ENCODE results near the gene LBHD2. TPM values are rescaled to one million over a fixed set of nuclear protein-coding genes. Genes with fewer than 3 reads are reported as not detected.

LBHD2 gene
- not detected for total RNA-seq

GRCh38 chr14:103084021-103084919, at the start of gene LBHD2:
LBHD2 (plus strand) TSS chr14:103084210; CDS start chr14:103086013, 1,803 bp downstream.

GRCh38 chr14:103057372-103058163, 26.4 kb upstream of the LBHD2 start, which contains the start of gene CDC42BPB:
CDC42BPB (minus strand) TSS chr14:103057549; CDS start chr14:103057173, 376 bp downstream.

GRCh38 chr14:103094406-103095209, 10.6 kb downstream of the LBHD2 start, which contains the start of gene EXOC3L4:
EXOC3L4 (plus strand) TSS chr14:103094725; CDS start chr14:103100220, 5,495 bp downstream.

GRCh38 chr14:103122947-103123633, 39.1 kb downstream of the LBHD2 start, which contains the start of gene TNFAIP2:
TNFAIP2 (plus strand) TSS chr14:103123461; CDS start chr14:103126458, 2,997 bp downstream.

Other genes with a start within 250 kb of the LBHD2 start
- under 1 TPM; 0.78 to 0.87 TPM for gene AMN, start 161.5 kb upstream of the LBHD2 start, total RNA-seq
- gene CDC42BPB, start 26.7 kb upstream of the LBHD2 start, total RNA-seq = under 1 TPM; 0.46 to 0.58 TPM
- gene EXOC3L4, start 10.5 kb downstream of the LBHD2 start, total RNA-seq = not detected
- gene TNFAIP2, start 39.3 kb downstream of the LBHD2 start, total RNA-seq = under 1 TPM; 0.18 to 0.48 TPM